Heart right ventricle (tissue), 16 donors: Measurements from ENCODE around the gene ATP6V1E1. TPM values are rescaled to one million over a fixed set of nuclear protein-coding genes. Genes with fewer than 3 reads are reported as not detected.
"Not testable (repeated sequence)": the region's sequence is repeated elsewhere in the genome, so short reads cannot be mapped to it uniquely, and the experiment has no call there.

Experiments used
- ATAC-seq, 8 donors: fragments of 200-7000 bp; cut with Tn5 transposase; one replicate each; pipeline ENCODE4 v1.9.1; 2020; ENCODE audit warnings: mild to moderate bottlenecking in 8 of 8, moderate library complexity in 8 of 8, moderate number of reproducible peaks in 1 of 8
- DNase-seq, 2 donors: peaks; one replicate each; pipeline ENCODE4 v3.0.0-alpha.2; 2020
- H3K27ac ChIP-seq, 10 donors: fragments of 200-600 bp; sonication (generic) in 2 of 10; one replicate each; pipeline versions ENCODE4 v1.5.0 to v1.8.0; 2020 to 2022; ENCODE audit warnings: mild to moderate bottlenecking in 3 of 10
- H3K27me3 ChIP-seq, 7 donors: fragments of 200-600 bp; one replicate each; pipeline ENCODE4 v1.8.0; 2021 to 2022; ENCODE audit warnings: mild to moderate bottlenecking in 2 of 7
- H3K36me3 ChIP-seq, 9 donors: fragments of 200-600 bp; sonication (generic) in 1 of 9; one replicate each; pipeline versions ENCODE4 v1.5.0 to v1.8.0; 2020 to 2022; ENCODE audit warnings: mild to moderate bottlenecking in 2 of 9
- H3K4me1 ChIP-seq, 9 donors: fragments of 200-600 bp; sonication (generic) in 1 of 9; one replicate each; pipeline versions ENCODE4 v1.5.0 to v1.8.0; 2020 to 2022; ENCODE audit warnings: mild to moderate bottlenecking in 4 of 9
- H3K4me3 ChIP-seq, 10 donors: fragments of 200-600 bp; sonication (generic) in 2 of 10; one replicate each; pipeline versions ENCODE4 v1.5.0 to v1.8.0; 2020 to 2022; ENCODE audit warnings: mild to moderate bottlenecking in 7 of 10, moderate library complexity in 2 of 10
- H3K9me3 ChIP-seq, 11 donors: fragments of 200-600 bp in 10 of 11; sonication (generic) in 2 of 11; one replicate each; pipeline versions ENCODE4 v1.5.0 to v1.8.0; 2013 to 2022; ENCODE audit warnings: mild to moderate bottlenecking in 2 of 11, control low read depth in 1 of 11, moderate library complexity in 1 of 11
- CTCF ChIP-seq, 9 donors: fragments of 200-600 bp; sonication (generic) in 2 of 9; IDR thresholded peaks; one replicate each; pipeline versions ENCODE4 v1.5.0 to v1.8.0; 2021 to 2022; ENCODE audit warnings: antibody characterized with exemption in 9 of 9, mild to moderate bottlenecking in 5 of 9, moderate library complexity in 1 of 9
- WGBS, 2 donors: extraction: QIAGEN DNeasy Blood & Tissue Kit; methylation state at CpG; one replicate each; pipeline ENCODE4 v1.1.7; 2013; ENCODE audit warnings: inconsistent platforms in 1 of 2; 5-methylcytosine and 5-hydroxymethylcytosine counted together
- intact Hi-C, 10 donors: fragments of 100-400 bp; cut with DNase I; formaldehyde crosslinking; loops; one replicate each; pipeline versions ENCODE4 v1.11.1 to v1.14.2; 2022
- long read RNA-seq, 3 donors: library from polyadenylated mRNA; unstranded; transcript quantifications; one replicate each; pipeline ENCODE4 v2.0.0, GENCODE V29; 2020 to 2021
- polyA plus RNA-seq, 2 donors: library from polyadenylated mRNA; stranded (reverse); fragments of 200-250 nt; gene quantifications; one replicate each; pipeline ENCODE4 v1.2.3, GENCODE V29; 2013
- total RNA-seq, 10 donors: library from RNA; stranded (reverse); fragmentation: NEBNext Ultra II Directional in 3 of 10; extraction: Animal tissue kit (Norgen Biotek cat#: 25700) in 3 of 10; gene quantifications; one replicate each; pipeline versions ENCODE4 v1.2.1 to v1.2.4, GENCODE V29; 2021 to 2023
- donor health status: Arrhythmogenic right ventricular cardiomyopathy.
- donor health status: ischemic (EF 13 %, LVEDD 7.1; RV severe dilation, severe dysfunction).
- donor health status: healthy with polysubstance abuse.
- donor health status: DM: no; HTN: yes; CAD: no.
- donor health status: DM: no; HTN: no; CAD: no.
- donor health status: ischemic (EF 25% LVEDD 6.9; RV normal size, moderate dysfunction).
- donor health status: ischemic (EF 25% LVEDD 5.7; RV mildly dilated, moderate dysfunction).
- donor health status: healthy.
- donor health status: DM: yes; HTN: yes; CAD: no.
- donor health status: Ischemic cardiomyopathy.
- donor health status: ischemic (EF 35%, LVEDD 5.7; RV mildly dilated, moderate dysfunction).
- donor health status: nonischemic (EF 11% LVEDD 7.7; RV severe dilation, severe dysfunction).
- donor health status: DM: yes; HTN: yes; CAD: no.
- donor health status: PGD.
- donor health status: ischemic (EF 29% LVEDD 5.4; RV normal size, mild dysfunction).
- donor health status: nonischemic (EF 23%, LVEDD 6.1; RV moderate dilation, normal function).

ATP6V1E1 gene
- total RNA-seq, result 100 to 1,000 TPM; 179 to 237 (median 218) TPM
- 100 to 1,000 TPM in 1 of 2 donors, 10 to 100 TPM in 1; 73.4 to 278 TPM for polyA plus RNA-seq
- long read RNA-seq, donor 1, transcript ATP6V1E1-201 (9 exons, 1,402 nt), result major isoform, 55 of 115 reads
- long read RNA-seq, donor 1, partial matches to known transcripts, result 57 of 115 reads
- long read RNA-seq, donor 1, other reads (novel, unspliced or antisense), result 1 of 115 reads
- long read RNA-seq, donor 2, transcript ATP6V1E1-201 (9 exons, 1,402 nt), result major isoform, 45 of 121 reads
- long read RNA-seq, donor 2, partial matches to known transcripts, result 73 of 121 reads
- long read RNA-seq, donor 2, other reads (novel, unspliced or antisense), result 2 of 121 reads
- long read RNA-seq, donor 3, transcript ATP6V1E1-201 (9 exons, 1,402 nt), result major isoform, 88 of 99 reads
- long read RNA-seq, donor 3, partial matches to known transcripts, result 0 of 99 reads
- long read RNA-seq, donor 3, other reads (novel, unspliced or antisense), result 9 of 99 reads

- ATAC-seq, result peak; percentile 99 to 100 (median 100)
Measured at GRCh38 chr22:17628406-17629172, at the start of gene ATP6V1E1. Gene ATP6V1E1 (minus strand): TSS chr22:17628749. CDS start chr22:17628635, 114 bp downstream.

GRCh38 chr22:17675584-17675983 is 47.0 kb upstream of the ATP6V1E1 start:
- intact Hi-C loops, result no loop called here
- ATAC-seq (no peak), DNase-seq (no peak)
- peaks cover 0 to 32% (median 15%) of the 10 kb centered on the region in 9 donors for H3K4me1 ChIP-seq
- 43 to 69% methylated on average over 1 of the region's 1 CpG for WGBS, 2 donors
- H3K27ac ChIP-seq, result no peak overlapping the region
- H3K9me3 ChIP-seq, result no peaks in the 10 kb centered on the region
- H3K36me3 ChIP-seq, result peaks cover 0 to 13% (median 0%) of the 10 kb centered on the region in 9 donors
- no peaks in the 10 kb centered on the region for H3K27me3 ChIP-seq
- TF ChIP-seq CTCF (IDR thresholded peaks at IDR 0.05), result no peak
- H3K4me3 ChIP-seq, result no peak overlapping the region

More at GRCh38 chr22:17628406-17629172, at the start of gene ATP6V1E1:
- WGBS, 2 donors, result 0% methylated on average over 45 of the region's 45 CpGs
- Histone ChIP-seq H3K36me3 (peaks cover 0 to 30% (median 4%) of the 10 kb centered on the region in 9 donors), H3K9me3 (no peaks in the 10 kb centered on the region), H3K4me1 (peaks cover 5 to 43% (median 25%) of the 10 kb centered on the region in 9 donors), H3K4me3 (peak within 1 kb of the TSS; percentile 65 to 99 (median 90)), H3K27me3 (no peaks in the 10 kb centered on the region), H3K27ac (peak within 1 kb of the TSS; percentile 76 to 96 (median 91))
- DNase-seq, result peak; percentile 95 to 98
- no peak for TF ChIP-seq CTCF (IDR thresholded peaks at IDR 0.05)
- intact Hi-C loops, result loop anchor here in 3 of 10 donors (1.0 to 5.0 kb wide), 2 partner anchors 10 to 56 kb away; partner anchors contain the start of gene BCL2L13 (in 1 of the 3)

GRCh38 chr22:17674152-17674551 is 45.6 kb upstream of the ATP6V1E1 start:
- Histone ChIP-seq H3K27me3 (no peaks in the 10 kb centered on the region), H3K36me3 (peaks cover 0 to 24% (median 0%) of the 10 kb centered on the region in 9 donors), H3K27ac (no peak overlapping the region), H3K9me3 (no peaks in the 10 kb centered on the region), H3K4me1 (peaks cover 0 to 37% (median 12%) of the 10 kb centered on the region in 9 donors), H3K4me3 (no peak overlapping the region)
- whole genome bisulfite sequencing, 2 donors, result 96 to 98% methylated on average over 7 of the region's 7 CpGs
- no peak for ATAC-seq
- DNase-seq, result no peak
- no peak for TF ChIP-seq CTCF (IDR thresholded peaks at IDR 0.05)
- intact Hi-C loops, result no loop called here

- intact Hi-C loops, result no loop called here
- DNase-seq, result no peak
- H3K36me3 ChIP-seq, result peaks cover 0 to 25% (median 0%) of the 10 kb centered on the region in 9 donors
- no peak overlapping the region for H3K4me3 ChIP-seq
- H3K27me3 ChIP-seq, result no peaks in the 10 kb centered on the region
- ATAC-seq, result no peak
- peaks cover 0 to 37% (median 12%) of the 10 kb centered on the region in 9 donors for H3K4me1 ChIP-seq
- H3K9me3 ChIP-seq, result no peaks in the 10 kb centered on the region
- TF ChIP-seq CTCF (IDR thresholded peaks at IDR 0.05), result no peak
- 89 to 93% methylated on average over 2 of the region's 2 CpGs for WGBS, 2 donors
- H3K27ac ChIP-seq, result no peak overlapping the region
Measured at GRCh38 chr22:17672417-17672991, 44.0 kb upstream of the ATP6V1E1 start.

- Histone ChIP-seq H3K4me1 (peaks cover 0 to 37% (median 12%) of the 10 kb centered on the region in 9 donors), H3K36me3 (peaks cover 0 to 34% (median 0%) of the 10 kb centered on the region in 9 donors)
- intact Hi-C loops, DNase-seq, ATAC-seq, H3K27ac ChIP-seq, H3K27me3 ChIP-seq, H3K4me3 ChIP-seq, H3K9me3 ChIP-seq: not testable (repeated sequence)
- 97 to 98% methylated on average over 10 of the region's 10 CpGs for WGBS, 2 donors
Measured at GRCh38 chr22:17671521-17672092, 43.1 kb upstream of the ATP6V1E1 start.
